GM21717 (cell line): Measurements from ENCODE around the gene EEF1AKMT2.

Experiments used
- ATAC-seq: cut with Tn5 transposase; IDR thresholded peaks from one replicate; pipeline ENCODE4 v1.9.1; 2021; ENCODE audit warnings: mild to moderate bottlenecking, moderate library complexity; ENCODE audit not compliant: unreplicated experiment

The EEF1AKMT2 gene

GRCh38 chr10:124739119-124739921, 52.4 kb downstream of the EEF1AKMT2 start:
- no peak for ATAC-seq

GRCh38 chr10:124738441-124738840, 53.2 kb downstream of the EEF1AKMT2 start:
- ATAC-seq: no peak

- no peak for ATAC-seq
These were observed 54.0 kb downstream of the EEF1AKMT2 start for GRCh38 chr10:124737708-124738107.

GRCh38 chr10:124737221-124737620, 54.5 kb downstream of the EEF1AKMT2 start:
- ATAC-seq: no peak

- ATAC-seq: no peak
These were observed 55.1 kb downstream of the EEF1AKMT2 start for GRCh38 chr10:124736491-124737136.

GRCh38 chr10:124735491-124736286, 56.0 kb downstream of the EEF1AKMT2 start:
- no peak for ATAC-seq

- no peak for ATAC-seq
These were observed 57.1 kb downstream of the EEF1AKMT2 start for GRCh38 chr10:124734311-124735166.

- ATAC-seq: no peak
These were observed 58.0 kb downstream of the EEF1AKMT2 start for GRCh38 chr10:124733571-124734245.

- ATAC-seq: peak; percentile 70
These were observed 58.6 kb downstream of the EEF1AKMT2 start for GRCh38 chr10:124732931-124733570.

- ATAC-seq: no peak
These were observed 60.1 kb downstream of the EEF1AKMT2 start for GRCh38 chr10:124731551-124731950.

GRCh38 chr10:124730790-124731189, 60.9 kb downstream of the EEF1AKMT2 start:
- ATAC-seq: no peak

- no peak for ATAC-seq
These were observed 62.6 kb downstream of the EEF1AKMT2 start for GRCh38 chr10:124728830-124729661.

GRCh38 chr10:124728071-124728829, 63.4 kb downstream of the EEF1AKMT2 start:
- no peak for ATAC-seq

GRCh38 chr10:124727361-124727960, 64.2 kb downstream of the EEF1AKMT2 start:
- ATAC-seq: no peak

- no peak for ATAC-seq
These were observed 65.9 kb downstream of the EEF1AKMT2 start for GRCh38 chr10:124725791-124726190.

GRCh38 chr10:124725171-124725631, 66.5 kb downstream of the EEF1AKMT2 start:
- ATAC-seq: no peak

- ATAC-seq: no peak
These were observed 67.2 kb downstream of the EEF1AKMT2 start for GRCh38 chr10:124724279-124725027.
